Left ventricle myocardium superior (tissue), 1 donor: ENCODE measurements around the gene PRKCH. TPM values are rescaled to one million over a fixed set of nuclear protein-coding genes. Genes with fewer than 3 reads are reported as not detected.
"Not testable (repeated sequence)": the region's sequence is repeated elsewhere in the genome, so short reads cannot be mapped to it uniquely, and the experiment has no call there.

Experiments
- ATAC-seq: fragments of 200-7000 bp; cut with Tn5 transposase; one replicate; pipeline ENCODE4 v1.9.1; 2020; ENCODE audit warnings: mild to moderate bottlenecking, moderate library complexity
- DNase-seq: peaks from one replicate; pipeline ENCODE4 v3.0.0-alpha.2; 2020
- intact Hi-C: fragments of 100-400 bp; cut with micrococcal nuclease; formaldehyde crosslinking; loops from one replicate; pipeline ENCODE4 v1.11.0; 2022
- total RNA-seq: library from RNA; stranded (reverse); fragmentation: NEBNext Ultra II Directional; extraction: Animal tissue kit (Norgen Biotek cat#: 25700); gene quantifications from one replicate; pipeline ENCODE4 v1.2.1, GENCODE V29; 2021
- donor health status: DM: no; HTN: yes; CAD: no; lungs with severe emphysema.

The PRKCH gene
- total RNA-seq, 1 donor from 2014 or later, result 15.9 TPM

DNA sequence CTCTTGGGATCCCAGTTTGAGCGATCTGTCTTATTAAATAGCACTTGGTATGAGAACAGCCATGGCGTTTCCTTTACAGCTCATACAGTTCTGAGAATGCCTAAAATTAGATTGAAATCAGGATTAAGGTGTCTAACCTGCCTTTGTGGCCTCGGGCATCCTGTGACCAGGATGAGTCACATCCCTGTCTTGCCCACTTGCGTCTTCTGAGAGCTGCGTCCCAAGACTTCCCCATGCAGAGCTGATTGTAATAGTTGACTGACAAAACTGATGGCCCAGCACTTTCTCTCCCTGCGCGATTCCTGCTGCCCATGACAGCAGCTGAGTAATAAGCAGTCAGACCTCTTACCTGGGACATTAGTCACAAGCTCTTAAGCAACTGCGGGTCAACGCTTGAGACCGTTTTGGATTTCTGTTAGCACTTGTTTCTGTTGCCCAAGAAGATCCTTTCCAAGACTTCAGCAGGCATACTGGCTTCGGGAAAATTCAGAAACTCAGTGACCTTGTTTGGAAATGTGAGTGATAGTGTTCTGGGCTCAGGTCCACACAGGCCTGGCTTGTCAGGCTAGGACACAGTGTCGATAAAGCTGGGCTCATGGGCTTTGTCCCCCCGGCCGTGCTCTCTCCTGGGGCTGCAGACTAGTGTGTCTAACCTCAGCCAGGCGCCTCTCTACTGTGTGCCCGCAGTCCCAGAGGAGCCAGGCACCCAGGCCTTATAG, 204.1 kb downstream of the PRKCH start:
- ATAC-seq, result peak; percentile 82
- intact Hi-C loops, result no loop called here
- DNase-seq, result peak; percentile 76

DNA sequence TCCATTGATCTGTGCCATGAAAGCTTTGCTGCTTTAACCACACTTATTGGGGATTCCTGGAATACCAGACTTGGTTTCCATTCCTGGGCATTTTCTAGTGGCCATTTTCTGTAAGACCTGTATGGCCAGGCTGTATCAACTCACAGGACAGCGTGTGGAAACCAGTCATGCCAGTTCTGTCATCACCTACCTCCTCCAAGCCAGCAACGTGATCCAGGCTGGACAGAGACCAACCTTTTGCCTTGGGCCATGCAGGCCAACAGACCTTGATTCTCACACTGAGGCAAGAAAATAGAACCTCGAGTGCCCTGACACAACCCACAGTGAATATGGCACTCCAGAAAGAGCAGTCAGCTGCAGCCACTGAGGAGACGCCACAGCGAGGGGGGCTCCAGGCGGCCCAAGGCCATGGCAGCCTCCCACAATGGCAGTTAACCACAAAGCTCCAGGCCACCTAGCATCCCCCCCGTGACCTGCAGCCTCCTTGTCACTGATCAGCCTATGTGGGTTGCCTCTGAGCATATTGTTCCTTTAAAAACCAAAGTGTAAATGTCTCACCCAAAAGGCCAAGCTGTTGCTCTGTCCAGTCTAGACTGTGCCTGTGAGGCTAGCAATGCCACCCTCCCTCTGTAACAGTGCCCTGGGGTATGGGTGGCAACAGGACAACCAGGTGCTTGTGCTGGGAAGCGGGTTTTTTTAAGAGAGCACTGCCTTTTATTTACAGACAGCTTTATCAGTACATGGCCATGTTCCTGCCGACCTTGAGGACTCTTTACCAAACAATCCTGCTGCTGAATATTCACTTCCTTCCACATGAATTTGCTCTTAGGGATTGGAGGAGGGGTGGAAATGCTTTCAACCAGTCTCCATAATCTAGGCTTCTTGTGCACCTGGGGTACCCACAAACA, 205.3 kb downstream of the PRKCH start:
- ATAC-seq (peak; percentile 86), DNase-seq (peak; percentile 71)
- intact Hi-C loops, result no loop called here

GRCh38 chr14:61527325-61528100, 206.1 kb downstream of the PRKCH start:
- intact Hi-C loops, result no loop called here
- ATAC-seq (peak; percentile 1), DNase-seq (peak; percentile 30)

DNA sequence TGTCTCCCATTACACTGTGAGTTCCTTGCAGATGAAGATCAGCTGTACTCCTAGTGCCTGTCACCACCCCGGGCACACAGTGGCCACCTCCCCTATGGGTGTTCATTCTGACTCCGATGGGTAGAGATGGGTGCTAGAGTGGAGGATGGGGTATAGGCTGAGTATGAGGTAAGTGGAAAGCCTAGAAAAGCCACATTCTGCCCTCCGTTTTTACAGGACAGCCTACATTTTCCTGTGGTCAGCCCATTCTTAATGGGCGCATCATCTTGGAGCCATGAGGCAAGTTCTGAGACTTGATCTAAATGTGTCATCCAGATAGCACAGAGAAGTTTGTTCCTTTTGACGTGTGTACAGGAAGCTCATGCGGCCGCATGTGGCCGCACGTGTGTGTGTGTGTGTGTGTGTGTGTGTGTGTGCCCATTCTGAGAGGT, 207.2 kb downstream of the PRKCH start:
- intact Hi-C loops, result no loop called here
- ATAC-seq (no peak), DNase-seq (no peak)

DNA sequence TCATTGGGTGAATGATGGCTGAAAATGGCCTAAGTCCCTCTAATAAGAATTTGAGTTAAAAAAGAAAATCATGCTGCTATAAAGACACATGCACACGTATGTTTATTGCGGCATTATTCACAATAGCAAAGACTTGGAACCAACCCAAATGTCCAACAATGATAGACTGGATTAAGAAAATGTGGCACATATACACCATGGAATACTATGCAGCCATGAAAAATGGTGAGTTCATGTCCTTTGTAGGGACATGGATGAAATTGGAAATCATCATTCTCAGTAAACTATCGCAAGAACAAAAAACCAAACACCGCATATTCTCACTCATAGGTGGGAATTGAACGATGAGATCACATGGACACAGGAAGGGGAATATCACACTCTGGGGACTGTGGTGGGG, 208.0 kb downstream of the PRKCH start:
- DNase-seq, intact Hi-C loops, ATAC-seq: not testable (repeated sequence)

- DNase-seq, result no peak
- intact Hi-C loops, result no loop called here
- ATAC-seq, result no peak
Measured at GRCh38 chr14:61530296-61530695, 208.9 kb downstream of the PRKCH start.

DNA sequence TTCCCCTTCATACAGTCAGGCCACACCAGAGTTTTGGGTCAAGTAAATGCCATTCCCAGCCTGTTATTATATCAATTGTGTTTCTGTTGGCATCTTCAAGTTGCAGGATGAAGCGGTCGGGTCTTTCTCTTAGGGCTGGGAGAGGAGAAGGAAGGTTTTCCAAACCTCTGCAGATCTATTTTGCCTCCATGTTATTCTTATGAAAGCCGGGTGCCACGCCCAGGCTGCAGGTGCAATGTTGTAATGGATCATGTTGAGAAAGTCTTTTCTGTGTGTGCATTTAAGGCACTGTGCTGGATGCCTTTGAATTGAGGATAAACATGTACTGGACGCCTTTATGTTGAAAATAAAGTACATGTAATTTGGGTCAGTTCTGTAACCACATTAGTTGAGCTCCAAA, 209.5 kb downstream of the PRKCH start:
- intact Hi-C loops, result no loop called here
- ATAC-seq (no peak), DNase-seq (no peak)

DNA sequence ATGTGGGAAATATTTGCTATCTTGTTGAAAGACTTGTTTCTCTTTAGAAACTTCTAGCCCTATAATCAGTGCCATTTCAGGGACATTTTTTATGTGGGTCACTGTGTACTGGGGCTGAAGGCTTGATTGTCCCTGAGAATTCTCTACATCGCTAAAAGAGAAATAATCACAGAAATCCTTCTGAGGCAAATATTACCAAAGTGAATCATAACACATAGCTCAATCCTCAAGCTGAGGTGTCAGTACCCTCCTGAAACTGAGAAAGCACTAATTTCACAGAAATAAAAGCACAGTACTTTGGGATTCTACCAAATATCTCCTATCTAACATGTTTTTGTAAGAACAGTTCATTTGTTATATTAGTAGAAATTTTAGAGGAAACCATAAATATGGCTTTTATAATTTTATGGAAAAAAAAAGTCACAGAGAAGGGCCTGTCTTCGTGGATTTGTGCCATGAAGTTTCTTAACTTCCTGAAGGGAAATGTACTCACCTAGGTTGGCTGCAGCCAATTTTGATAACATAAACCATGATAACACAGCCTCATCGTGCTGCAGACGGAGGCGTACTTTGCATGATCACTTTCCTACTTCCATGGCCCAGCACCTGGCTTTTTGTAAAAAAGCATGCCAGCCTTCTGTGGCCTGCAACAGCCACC, 210.2 kb downstream of the PRKCH start:
- DNase-seq (no peak), ATAC-seq (no peak)
- intact Hi-C loops, result no loop called here

DNA sequence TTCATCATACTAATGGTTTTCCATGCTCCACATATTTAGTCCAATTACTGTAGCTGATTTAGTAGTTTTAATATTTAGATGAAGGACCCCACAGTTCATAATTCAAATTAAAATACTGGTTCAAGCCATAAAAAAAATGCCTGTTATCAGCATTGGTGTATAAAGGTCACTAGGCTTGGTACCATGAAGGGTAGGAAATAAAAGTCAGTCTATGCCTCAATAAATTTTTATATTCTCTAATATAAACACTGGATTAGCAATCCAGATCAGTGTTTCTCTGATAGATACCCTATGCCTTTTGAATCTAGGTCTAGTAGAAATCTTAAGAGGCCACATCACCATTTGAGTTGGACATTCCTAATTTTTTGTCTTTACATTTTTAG, 210.7 kb downstream of the PRKCH start:
- ATAC-seq (no peak), DNase-seq (no peak)
- intact Hi-C loops, result no loop called here

GRCh38 chr14:61532763-61533162, 211.4 kb downstream of the PRKCH start:
- ATAC-seq (no peak), DNase-seq (no peak)
- intact Hi-C loops, result no loop called here

- DNase-seq (no peak), ATAC-seq (peak; percentile 61)
- intact Hi-C loops, result no loop called here
Measured at GRCh38 chr14:61533513-61534255, 212.3 kb downstream of the PRKCH start.

GRCh38 chr14:61535032-61535431, 213.7 kb downstream of the PRKCH start:
- DNase-seq, result no peak
- no peak for ATAC-seq
- intact Hi-C loops, result no loop called here

DNA sequence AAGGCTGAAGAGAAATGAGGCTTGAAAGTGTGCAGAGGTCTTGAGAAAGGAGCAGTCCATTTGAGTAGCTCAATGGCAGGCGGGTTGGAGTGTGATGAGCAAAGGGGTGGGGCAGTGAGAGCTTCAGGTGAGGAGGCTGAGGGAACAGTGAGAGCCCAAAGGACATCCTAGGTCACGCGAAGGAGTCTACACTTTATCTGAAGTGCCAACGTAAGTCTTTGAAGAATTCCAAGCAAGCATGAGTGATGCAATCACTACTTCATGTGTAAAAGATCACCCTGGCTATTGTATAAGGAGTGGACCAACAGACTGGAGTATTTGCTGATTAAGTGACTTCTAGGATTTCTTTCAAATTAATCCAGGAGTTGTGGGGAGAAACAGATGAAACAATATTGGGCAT, 214.1 kb downstream of the PRKCH start:
- ATAC-seq (no peak), DNase-seq (no peak)
- intact Hi-C loops, result no loop called here

GRCh38 chr14:61536661-61537562, 215.5 kb downstream of the PRKCH start:
- ATAC-seq (no peak), DNase-seq (no peak)
- intact Hi-C loops, result no loop called here

GRCh38 chr14:61537563-61538463, 216.4 kb downstream of the PRKCH start:
- ATAC-seq, result peak; percentile 72
- DNase-seq, result no peak
- intact Hi-C loops, result no loop called here

DNA sequence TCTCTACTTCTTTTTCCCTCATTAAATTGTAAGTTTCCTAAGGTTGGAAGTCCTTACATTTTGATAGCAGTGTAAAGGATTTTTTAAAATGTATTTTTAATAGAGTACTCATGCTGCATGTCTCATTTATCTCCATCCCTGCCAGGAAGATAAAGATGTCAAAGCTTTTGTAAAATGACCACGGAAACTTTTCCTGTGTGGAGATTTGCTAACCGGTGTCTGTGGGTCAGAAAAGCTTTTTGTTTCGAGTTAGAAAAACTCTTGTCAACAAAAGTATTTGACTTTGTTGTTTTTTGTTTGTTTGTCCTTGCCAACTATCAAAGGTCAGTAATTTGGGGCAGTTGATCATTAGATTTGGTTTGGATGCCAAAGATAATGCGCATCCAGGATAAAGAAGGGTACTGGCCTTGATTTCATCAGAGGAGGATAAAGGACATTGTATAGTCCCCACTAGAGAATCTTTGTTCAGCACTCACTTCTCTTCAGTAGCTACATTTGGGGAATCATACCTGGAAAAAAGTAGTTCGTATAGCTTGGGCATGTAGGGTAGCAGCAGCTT, 217.2 kb downstream of the PRKCH start:
- DNase-seq (no peak), ATAC-seq (no peak)
- intact Hi-C loops, result no loop called here
